ENCODE data around the gene MEIS1.

The MEIS1 gene

DNA sequence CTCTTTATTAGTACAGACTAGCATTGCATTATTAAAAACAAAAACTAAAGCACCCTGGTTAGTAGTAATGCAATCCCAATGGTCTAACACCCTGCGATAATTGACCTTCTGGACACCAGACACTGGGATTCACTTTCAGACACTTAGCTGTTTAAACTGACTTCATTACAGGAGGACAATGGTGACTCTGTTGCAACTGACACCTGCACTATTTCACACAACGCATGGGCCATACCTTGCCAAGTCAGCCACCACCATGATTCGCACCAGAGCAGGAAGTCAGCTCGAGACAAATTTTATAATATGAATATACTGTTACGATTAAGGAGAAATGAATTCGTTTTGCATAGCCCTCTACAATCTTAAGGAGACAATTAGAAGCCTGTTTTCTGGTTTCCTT, 150.7 kb downstream of the MEIS1 start:
- peak; percentile 59 for DNase-seq

DNA sequence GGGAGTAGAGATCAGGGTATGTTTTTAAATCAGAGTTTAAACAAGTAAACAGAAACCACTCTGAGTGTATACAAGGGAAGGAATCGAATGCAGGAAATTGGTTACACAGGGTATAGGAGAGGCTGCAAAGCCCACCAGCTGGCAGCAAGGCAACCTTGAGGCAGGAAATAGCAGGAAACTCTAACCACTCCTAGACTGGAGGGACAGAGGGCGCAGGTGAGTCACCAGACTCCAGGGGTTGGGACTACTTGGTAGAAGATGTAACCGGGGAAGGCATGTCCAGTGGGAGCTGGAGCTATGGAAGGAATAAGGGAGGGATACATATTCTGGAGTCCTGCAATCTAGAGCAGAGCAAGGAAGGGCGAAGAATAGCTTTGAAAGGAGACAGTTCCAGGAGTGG, 152.3 kb downstream of the MEIS1 start:
- no peak for DNase-seq

DNA sequence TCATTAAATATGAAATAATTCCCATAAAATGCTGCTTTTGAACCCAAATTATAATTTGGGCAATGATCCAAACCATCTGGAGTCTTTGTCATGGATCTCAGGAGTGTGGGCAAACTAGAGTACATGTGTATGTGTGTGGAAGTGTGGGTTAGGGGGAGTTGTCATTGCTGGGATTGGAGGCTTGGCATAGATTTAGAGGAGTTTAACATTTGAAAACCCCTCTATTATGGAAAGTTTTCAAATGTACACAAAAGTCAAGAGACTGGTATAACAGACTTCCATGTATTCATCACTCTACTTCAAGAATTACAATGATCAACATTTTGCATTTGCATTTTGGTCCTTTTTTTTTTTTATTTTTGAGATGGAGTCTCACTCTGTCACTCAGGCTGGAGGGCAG, 159.1 kb downstream of the MEIS1 start:
- no peak for DNase-seq

DNA sequence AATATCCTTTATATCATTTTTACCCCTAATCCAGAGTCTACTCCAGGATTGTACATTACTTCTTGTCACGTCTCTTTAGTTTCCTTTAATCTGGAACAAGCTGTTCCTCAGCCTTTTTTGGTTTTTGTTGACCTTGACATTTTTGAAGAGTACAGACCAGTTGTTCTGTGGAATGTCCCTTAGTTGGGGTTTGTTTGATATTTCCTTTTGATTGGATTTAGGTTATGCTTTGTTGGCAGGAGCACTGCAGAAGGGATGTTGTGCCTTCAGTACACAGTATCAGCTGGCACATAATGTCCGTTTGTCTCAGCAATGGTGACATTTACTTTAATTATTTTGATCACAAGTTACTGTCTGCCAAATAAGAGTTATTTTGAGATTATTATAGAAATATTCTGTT, 160.6 kb downstream of the MEIS1 start:
- no peak for DNase-seq

DNA sequence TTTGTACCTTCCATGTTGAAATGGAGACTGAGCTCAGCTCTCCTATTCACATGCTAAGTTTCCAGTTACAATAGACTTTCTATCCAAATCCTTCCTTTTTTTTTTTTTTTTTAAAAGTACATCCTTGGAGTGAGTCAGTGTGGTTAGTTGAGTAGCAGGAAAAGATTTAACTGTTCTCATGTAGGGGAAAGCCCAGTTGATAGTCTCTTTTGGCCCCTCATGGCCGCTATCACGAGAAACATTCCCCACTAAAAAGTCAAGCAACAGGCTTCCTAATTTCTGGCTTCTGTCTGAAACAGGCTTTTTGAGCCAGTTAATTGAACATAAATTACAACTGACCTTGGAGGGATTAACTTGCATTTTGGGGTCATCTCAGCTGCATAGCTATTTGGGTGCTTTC, 161.3 kb downstream of the MEIS1 start:
- DNase-seq = no peak

DNA sequence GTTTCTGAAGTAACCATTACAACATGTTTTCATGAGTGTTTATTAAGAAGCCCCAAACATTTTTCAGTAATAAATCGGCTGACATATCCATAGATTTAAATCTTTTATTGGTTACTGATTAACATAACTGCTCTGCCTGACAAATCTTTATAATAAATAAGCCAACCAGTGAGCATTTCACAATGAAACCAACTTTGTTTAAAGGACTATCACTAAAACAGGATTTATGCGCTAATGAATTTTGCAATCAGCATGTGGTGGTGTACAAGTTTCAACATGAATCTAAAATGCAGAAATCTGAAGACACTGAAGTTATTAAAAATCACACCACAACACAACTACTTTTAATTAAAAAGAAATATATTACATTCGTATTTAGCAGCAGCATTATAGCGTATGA, 166.7 kb downstream of the MEIS1 start:
- DNase-seq = no peak

DNA sequence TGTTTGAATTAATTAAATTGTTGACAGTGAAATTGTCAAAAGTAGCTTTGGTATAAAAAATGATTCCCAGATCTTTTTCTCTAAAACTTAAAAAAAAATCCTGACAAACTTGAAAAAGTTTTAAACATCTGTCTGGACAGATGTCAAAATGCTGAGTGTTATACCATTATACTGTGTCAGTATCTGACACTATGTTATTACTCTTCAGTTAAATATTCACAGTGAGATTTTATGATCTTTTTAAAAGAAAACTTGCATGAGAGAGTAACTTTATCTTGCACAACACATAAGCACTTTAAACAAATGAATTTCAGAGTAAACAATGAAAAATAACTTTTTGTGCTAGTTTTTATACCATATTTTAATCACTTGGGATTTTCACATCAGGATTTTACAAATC, 167.4 kb downstream of the MEIS1 start:
- DNase-seq = no peak

DNA sequence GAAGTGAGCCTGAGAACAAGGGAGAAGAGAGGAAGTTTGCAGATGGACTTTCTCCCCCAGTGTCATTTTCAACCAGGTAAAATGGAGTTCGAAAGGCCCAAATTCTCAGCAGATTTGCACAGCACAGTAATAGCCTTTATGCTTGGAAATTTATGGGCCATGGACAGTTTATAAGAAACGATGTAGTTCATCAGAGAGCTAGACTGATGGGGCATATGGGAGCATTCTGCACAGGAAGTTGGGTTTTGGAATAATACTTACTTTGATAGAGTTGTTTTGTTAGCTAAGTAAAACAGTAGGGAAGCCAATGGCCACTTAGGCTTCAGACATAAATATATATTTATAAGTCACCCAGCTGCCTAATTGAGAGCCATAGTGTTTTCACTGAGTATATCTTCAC, 169.4 kb downstream of the MEIS1 start:
- no peak for DNase-seq

GRCh38 chr2:66604976-66605375, 170.1 kb downstream of the MEIS1 start:
- no peak for DNase-seq

DNA sequence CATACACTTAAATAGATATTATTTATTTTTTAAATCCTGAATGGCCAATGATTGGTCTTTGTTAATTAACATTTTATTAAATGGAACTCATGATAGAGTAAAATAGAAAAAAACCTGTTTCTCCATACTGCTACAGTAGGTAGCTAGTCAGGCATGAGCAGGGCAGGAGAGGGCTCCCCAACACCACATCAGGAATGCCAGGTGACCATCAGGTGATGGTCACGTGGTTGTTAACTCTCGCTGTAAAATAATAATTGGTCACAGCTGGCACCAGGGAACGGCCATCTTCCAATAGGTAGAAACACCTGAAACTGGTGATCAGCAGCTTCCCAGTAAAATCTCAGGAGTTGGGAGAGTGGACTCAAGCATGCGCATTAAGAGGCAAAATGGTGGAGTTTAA, 172.2 kb downstream of the MEIS1 start:
- DNase-seq = no peak
